H1 (cell line): ENCODE data around the gene PDGFD.

ENCODE experiments used
- EZH2 ChIP-seq: fragments of 200-600 bp; sonication (generic); IDR thresholded peaks from 2 replicates; pipeline ENCODE4 v1.7.1; 2012; ENCODE audit warnings: low read depth, mild to moderate bottlenecking, moderate library complexity, low read length, inconsistent platforms; ENCODE audit not compliant: severe bottlenecking
- POLR2A ChIP-seq, 2 experiments: IDR thresholded peaks; 1 replicate in 1 of 2; 2 replicates in 1 of 2; pipeline ENCODE4 v1.6.1; 2011; ENCODE audit warnings: low read depth in 2 of 2, low read length in 2 of 2, mild to moderate bottlenecking in 2 of 2; ENCODE audit errors: control extremely low read depth in 1 of 2
- RAD21 ChIP-seq, 2 experiments: IDR thresholded peaks in 1 of 2; conservative IDR thresholded peaks in 1 of 2; 2 replicates each; pipeline ENCODE4 v1.6.1; 2011; ENCODE audit warnings: low read depth in 2 of 2, low read length in 2 of 2, improper control_type of control experiment in 1 of 2, inconsistent platforms in 1 of 2, mild to moderate bottlenecking in 1 of 2, moderate library complexity in 1 of 2
- TAF1 ChIP-seq: IDR thresholded peaks from 2 replicates; pipeline ENCODE4 v1.6.1; 2011; ENCODE audit warnings: mild to moderate bottlenecking, low read depth, low read length
- TF ChIP-seq, protein P1 (sequence below), 3 experiments: IDR thresholded peaks; 1 replicate in 2 of 3; 2 replicates in 1 of 3; pipeline versions ENCODE4 v1.5.1 to v1.6.1; 2011; ENCODE audit warnings: low read length in 3 of 3, mild to moderate bottlenecking in 3 of 3, inconsistent platforms in 2 of 3, low read depth in 1 of 3, moderate library complexity in 1 of 3; ENCODE audit not compliant: insufficient read depth in 1 of 3; ENCODE audit errors: control extremely low read depth in 1 of 3

DNA sequence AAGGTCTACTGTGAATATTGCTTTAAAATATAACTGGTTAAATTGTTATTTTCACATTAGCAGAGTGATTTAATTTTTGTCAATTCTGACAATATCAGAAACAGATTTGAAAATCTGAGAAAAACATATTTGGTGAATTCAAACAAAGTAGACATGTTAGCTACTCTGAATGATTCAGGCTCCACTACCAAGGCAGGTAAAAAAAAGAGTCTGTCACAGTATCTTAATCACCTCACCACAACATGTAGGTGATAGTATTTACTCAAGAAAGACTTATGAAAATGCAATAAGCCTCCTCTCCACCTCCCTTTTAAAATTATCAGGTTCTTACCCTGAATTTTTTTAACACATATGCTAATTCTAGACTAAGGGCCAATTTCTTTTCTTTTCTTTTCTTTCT lies 85.0 kb downstream of the PDGFD start:
- TF ChIP-seq, protein P1, sequence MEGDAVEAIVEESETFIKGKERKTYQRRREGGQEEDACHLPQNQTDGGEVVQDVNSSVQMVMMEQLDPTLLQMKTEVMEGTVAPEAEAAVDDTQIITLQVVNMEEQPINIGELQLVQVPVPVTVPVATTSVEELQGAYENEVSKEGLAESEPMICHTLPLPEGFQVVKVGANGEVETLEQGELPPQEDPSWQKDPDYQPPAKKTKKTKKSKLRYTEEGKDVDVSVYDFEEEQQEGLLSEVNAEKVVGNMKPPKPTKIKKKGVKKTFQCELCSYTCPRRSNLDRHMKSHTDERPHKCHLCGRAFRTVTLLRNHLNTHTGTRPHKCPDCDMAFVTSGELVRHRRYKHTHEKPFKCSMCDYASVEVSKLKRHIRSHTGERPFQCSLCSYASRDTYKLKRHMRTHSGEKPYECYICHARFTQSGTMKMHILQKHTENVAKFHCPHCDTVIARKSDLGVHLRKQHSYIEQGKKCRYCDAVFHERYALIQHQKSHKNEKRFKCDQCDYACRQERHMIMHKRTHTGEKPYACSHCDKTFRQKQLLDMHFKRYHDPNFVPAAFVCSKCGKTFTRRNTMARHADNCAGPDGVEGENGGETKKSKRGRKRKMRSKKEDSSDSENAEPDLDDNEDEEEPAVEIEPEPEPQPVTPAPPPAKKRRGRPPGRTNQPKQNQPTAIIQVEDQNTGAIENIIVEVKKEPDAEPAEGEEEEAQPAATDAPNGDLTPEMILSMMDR (IDR thresholded peaks at IDR 0.05; ENCODE audit: control extremely low read depth in 1 of 3, insufficient read depth in 1 of 3, low read depth in 1 of 3, low read length in 3 of 3), result no peak
- TF ChIP-seq EZH2 (no peak), POLR2A (IDR thresholded peaks at IDR 0.05; ENCODE audit: control extremely low read depth in 1 of 2, low read depth in 2 of 2, low read length in 2 of 2) (no peak), TAF1 (no peak), RAD21 (IDR thresholded peaks at IDR 0.05 in 1 of 2, conservative IDR thresholded peaks at IDR 0.05 in 1 of 2; ENCODE audit: low read depth in 2 of 2, low read length in 2 of 2) (no peak)
